HG03045 (cell line): ENCODE data around the gene NKAIN2.
"Not testable (repeated sequence)": the region's sequence is repeated elsewhere in the genome, so short reads cannot be mapped to it uniquely, and the experiment has no call there.

Experiments used
- ATAC-seq: cut with Tn5 transposase; IDR thresholded peaks from one replicate; pipeline ENCODE4 v1.9.1; 2021; ENCODE audit warnings: mild to moderate bottlenecking, moderate library complexity; ENCODE audit not compliant: unreplicated experiment

NKAIN2 gene

GRCh38 chr6:124539096-124539495 is 735.4 kb downstream of the NKAIN2 start:
- no peak for ATAC-seq

GRCh38 chr6:124541573-124541972 is 737.9 kb downstream of the NKAIN2 start:
- ATAC-seq = no peak

GRCh38 chr6:124546601-124547000 is 742.9 kb downstream of the NKAIN2 start:
- ATAC-seq = no peak

- no peak for ATAC-seq
Measured at GRCh38 chr6:124551711-124552233, 748.1 kb downstream of the NKAIN2 start.

- no peak for ATAC-seq
Measured at GRCh38 chr6:124557873-124558272, 754.2 kb downstream of the NKAIN2 start.

GRCh38 chr6:124560078-124560477 is 756.4 kb downstream of the NKAIN2 start:
- not testable (repeated sequence) for ATAC-seq

GRCh38 chr6:124560873-124561567 is 757.4 kb downstream of the NKAIN2 start:
- no peak for ATAC-seq

- no peak for ATAC-seq
Measured at GRCh38 chr6:124561635-124562130, 758.0 kb downstream of the NKAIN2 start.

GRCh38 chr6:124564125-124564524 is 760.5 kb downstream of the NKAIN2 start:
- not testable (repeated sequence) for ATAC-seq

- no peak for ATAC-seq
Measured at GRCh38 chr6:124567401-124567800, 763.7 kb downstream of the NKAIN2 start.

- no peak for ATAC-seq
Measured at GRCh38 chr6:124573953-124574352, 770.3 kb downstream of the NKAIN2 start.

GRCh38 chr6:124577734-124578281 is 774.1 kb downstream of the NKAIN2 start:
- ATAC-seq = no peak

GRCh38 chr6:124590001-124590400 is 786.3 kb downstream of the NKAIN2 start:
- ATAC-seq = no peak

GRCh38 chr6:124599656-124600055 is 796.0 kb downstream of the NKAIN2 start:
- no peak for ATAC-seq

- no peak for ATAC-seq
Measured at GRCh38 chr6:124604719-124605118, 801.1 kb downstream of the NKAIN2 start.

- ATAC-seq = no peak
Measured at GRCh38 chr6:124607119-124607627, 803.5 kb downstream of the NKAIN2 start.

GRCh38 chr6:124613031-124613430 is 809.4 kb downstream of the NKAIN2 start:
- ATAC-seq = no peak

- ATAC-seq = no peak
Measured at GRCh38 chr6:124622351-124622750, 818.7 kb downstream of the NKAIN2 start.

- no peak for ATAC-seq
Measured at GRCh38 chr6:124633655-124634054, 830.0 kb downstream of the NKAIN2 start.

- no peak for ATAC-seq
Measured at GRCh38 chr6:124640432-124640831, 836.8 kb downstream of the NKAIN2 start.

- ATAC-seq = no peak
Measured at GRCh38 chr6:124655866-124656265, 852.2 kb downstream of the NKAIN2 start.

GRCh38 chr6:124658053-124658452 is 854.4 kb downstream of the NKAIN2 start:
- no peak for ATAC-seq
